Esophagus squamous epithelium (tissue), 4 donors: ENCODE measurements around the gene NRG3.

Source experiments
- POLR2A ChIP-seq, 4 donors: fragments of 450-650 bp; IDR thresholded peaks; one replicate each; pipeline ENCODE4 v1.6.1; 2017; ENCODE audit warnings: antibody characterized with exemption in 4 of 4, mild to moderate bottlenecking in 4 of 4, moderate library complexity in 3 of 4
- TF ChIP-seq, protein P1 (sequence below), 6 experiments: fragments of 450-650 bp in 4 of 6; fragments of 200-600 bp in 2 of 6; sonication (generic) in 2 of 6; IDR thresholded peaks; one replicate each; pipeline ENCODE4 v1.5.1; 2016 to 2019; ENCODE audit warnings: antibody characterized with exemption in 6 of 6, mild to moderate bottlenecking in 4 of 6, moderate library complexity in 4 of 6

- TF ChIP-seq, protein P1, sequence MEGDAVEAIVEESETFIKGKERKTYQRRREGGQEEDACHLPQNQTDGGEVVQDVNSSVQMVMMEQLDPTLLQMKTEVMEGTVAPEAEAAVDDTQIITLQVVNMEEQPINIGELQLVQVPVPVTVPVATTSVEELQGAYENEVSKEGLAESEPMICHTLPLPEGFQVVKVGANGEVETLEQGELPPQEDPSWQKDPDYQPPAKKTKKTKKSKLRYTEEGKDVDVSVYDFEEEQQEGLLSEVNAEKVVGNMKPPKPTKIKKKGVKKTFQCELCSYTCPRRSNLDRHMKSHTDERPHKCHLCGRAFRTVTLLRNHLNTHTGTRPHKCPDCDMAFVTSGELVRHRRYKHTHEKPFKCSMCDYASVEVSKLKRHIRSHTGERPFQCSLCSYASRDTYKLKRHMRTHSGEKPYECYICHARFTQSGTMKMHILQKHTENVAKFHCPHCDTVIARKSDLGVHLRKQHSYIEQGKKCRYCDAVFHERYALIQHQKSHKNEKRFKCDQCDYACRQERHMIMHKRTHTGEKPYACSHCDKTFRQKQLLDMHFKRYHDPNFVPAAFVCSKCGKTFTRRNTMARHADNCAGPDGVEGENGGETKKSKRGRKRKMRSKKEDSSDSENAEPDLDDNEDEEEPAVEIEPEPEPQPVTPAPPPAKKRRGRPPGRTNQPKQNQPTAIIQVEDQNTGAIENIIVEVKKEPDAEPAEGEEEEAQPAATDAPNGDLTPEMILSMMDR (IDR thresholded peaks at IDR 0.05), result no peak
- no peak for TF ChIP-seq POLR2A (IDR thresholded peaks at IDR 0.05)
Observed at GRCh38 chr10:81877596-81877995, 2.6 kb downstream of the NRG3 start.
